Neuron (in vitro differentiated cells): Measurements from ENCODE around the gene CBR1.
"Not testable (repeated sequence)": the region's sequence is repeated elsewhere in the genome, so short reads cannot be mapped to it uniquely, and the experiment has no call there.

Source experiments
- H2AFZ ChIP-seq: one replicate; pipeline ENCODE4 v1.6.1; 2013; ENCODE audit warnings: low read depth, mild to moderate bottlenecking, inconsistent platforms, low read length, moderate library complexity
- H3K27me3 ChIP-seq: one replicate; pipeline ENCODE4 v1.6.1; 2013; ENCODE audit warnings: low read length; ENCODE audit not compliant: insufficient read depth
- H3K36me3 ChIP-seq: one replicate; pipeline ENCODE4 v1.6.1; 2013; ENCODE audit warnings: low read length; ENCODE audit not compliant: insufficient read depth
- H3K4me1 ChIP-seq: one replicate; pipeline ENCODE4 v1.6.1; 2013; ENCODE audit warnings: low read length; ENCODE audit not compliant: insufficient read depth
- H3K4me3 ChIP-seq: 2 replicates; pipeline ENCODE4 v1.5.1; 2013; ENCODE audit warnings: mild to moderate bottlenecking, low read length, moderate library complexity
- H3K9me3 ChIP-seq: one replicate; pipeline ENCODE4 v1.6.1; 2013; ENCODE audit warnings: low read length

Gene CBR1

DNA sequence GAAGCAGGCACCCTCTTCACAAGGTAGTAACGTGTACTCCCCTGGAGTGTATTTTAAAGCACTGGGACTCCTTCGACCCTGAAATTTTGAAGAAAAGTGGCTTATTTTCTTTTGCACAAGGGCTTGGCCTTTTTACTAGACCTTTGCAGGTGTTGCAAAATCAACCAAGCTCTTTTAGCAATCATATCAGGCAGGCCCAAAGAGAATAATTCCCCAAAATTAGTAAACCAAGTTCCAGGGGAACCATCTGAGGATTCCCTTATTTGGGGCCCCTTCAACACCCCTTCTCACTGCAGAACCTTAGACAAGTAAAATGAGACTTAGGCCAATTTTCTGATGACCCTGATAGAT lies 28.3 kb downstream of the CBR1 start:
- Histone ChIP-seq H2AFZ (no peak overlapping the region), H3K36me3 (no peaks in the 10 kb centered on the region), H3K4me1 (no peaks in the 10 kb centered on the region), H3K4me3 (no peak overlapping the region), H3K9me3 (peaks cover 5% of the 10 kb centered on the region), H3K27me3 (peaks cover 5% of the 10 kb centered on the region)

DNA sequence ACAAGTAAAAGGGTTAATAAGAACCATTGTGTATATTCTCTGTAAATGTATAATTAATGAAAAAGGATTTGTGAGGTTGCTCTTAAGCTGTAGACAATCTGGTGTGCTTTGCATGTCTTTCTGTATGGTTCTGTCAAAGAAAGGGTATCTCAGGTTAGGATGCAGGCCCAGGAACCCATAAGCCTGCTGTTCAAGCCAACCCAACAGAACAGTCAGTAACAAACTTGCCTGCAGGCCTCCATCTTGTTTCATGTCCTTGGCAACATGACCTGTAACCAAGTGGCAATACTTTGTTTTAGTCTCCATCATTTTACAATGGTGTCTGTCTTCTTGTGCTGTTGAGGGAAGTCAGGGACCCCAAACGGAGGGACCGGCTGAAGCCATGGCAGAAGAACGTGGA lies 29.2 kb downstream of the CBR1 start:
- Histone ChIP-seq H3K9me3 (peaks cover under 1% of the 10 kb centered on the region), H3K4me1 (no peaks in the 10 kb centered on the region), H3K4me3 (no peak overlapping the region), H2AFZ (no peak overlapping the region), H3K27me3 (peaks cover 5% of the 10 kb centered on the region), H3K36me3 (no peaks in the 10 kb centered on the region)

DNA sequence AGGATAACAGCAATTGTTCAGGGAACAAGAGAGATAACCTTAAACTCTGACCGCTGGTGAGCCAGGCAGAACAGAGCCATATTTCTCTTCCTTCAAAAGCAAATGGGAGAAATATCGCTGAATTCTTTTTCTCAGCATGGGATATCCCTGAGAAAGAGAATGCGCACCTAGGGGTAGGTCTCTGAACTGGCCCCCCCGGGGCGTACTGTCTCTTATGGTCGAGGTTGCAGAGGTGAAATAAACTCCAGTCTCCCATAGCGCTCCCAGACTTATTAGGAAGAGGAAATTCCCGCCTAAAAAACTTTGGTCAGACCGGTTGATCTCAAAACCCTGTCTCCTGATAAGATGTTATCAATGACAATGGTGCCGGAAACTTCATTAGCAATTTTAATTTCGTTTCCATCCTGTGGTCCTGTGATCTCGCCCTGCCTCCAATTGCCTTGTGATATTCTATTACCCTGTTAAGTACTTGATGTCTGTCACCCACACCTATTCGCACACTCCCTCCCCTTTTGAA lies 29.9 kb downstream of the CBR1 start:
- not testable (repeated sequence) for H3K36me3 ChIP-seq, H2AFZ ChIP-seq, H3K4me1 ChIP-seq, H3K9me3 ChIP-seq, H3K27me3 ChIP-seq, H3K4me3 ChIP-seq

GRCh38 chr21:36100971-36101641 lies 31.3 kb downstream of the CBR1 start:
- H3K27me3 ChIP-seq, result peaks cover 8% of the 10 kb centered on the region
- H3K36me3 ChIP-seq, result no peaks in the 10 kb centered on the region
- H3K4me3 ChIP-seq, result no peak overlapping the region
- H2AFZ ChIP-seq, result no peak overlapping the region
- H3K4me1 ChIP-seq, result no peaks in the 10 kb centered on the region
- H3K9me3 ChIP-seq, result no peaks in the 10 kb centered on the region

GRCh38 chr21:36103434-36103833 lies 33.6 kb downstream of the CBR1 start:
- H3K36me3 ChIP-seq, result no peaks in the 10 kb centered on the region
- no peaks in the 10 kb centered on the region for H3K9me3 ChIP-seq
- H3K4me3 ChIP-seq, result no peak overlapping the region
- H3K4me1 ChIP-seq, result no peaks in the 10 kb centered on the region
- peaks cover 13% of the 10 kb centered on the region for H3K27me3 ChIP-seq
- no peak overlapping the region for H2AFZ ChIP-seq

GRCh38 chr21:36104317-36105300 lies 34.8 kb downstream of the CBR1 start:
- H3K9me3 ChIP-seq, result no peaks in the 10 kb centered on the region
- peaks cover 10% of the 10 kb centered on the region for H3K27me3 ChIP-seq
- no peaks in the 10 kb centered on the region for H3K36me3 ChIP-seq
- no peak overlapping the region for H3K4me3 ChIP-seq
- no peak overlapping the region for H2AFZ ChIP-seq
- H3K4me1 ChIP-seq, result no peaks in the 10 kb centered on the region

GRCh38 chr21:36105327-36105842 lies 35.6 kb downstream of the CBR1 start:
- Histone ChIP-seq H3K27me3 (peaks cover 10% of the 10 kb centered on the region), H3K36me3 (no peaks in the 10 kb centered on the region), H2AFZ (no peak overlapping the region), H3K4me1 (no peaks in the 10 kb centered on the region), H3K9me3 (no peaks in the 10 kb centered on the region), H3K4me3 (no peak overlapping the region)

DNA sequence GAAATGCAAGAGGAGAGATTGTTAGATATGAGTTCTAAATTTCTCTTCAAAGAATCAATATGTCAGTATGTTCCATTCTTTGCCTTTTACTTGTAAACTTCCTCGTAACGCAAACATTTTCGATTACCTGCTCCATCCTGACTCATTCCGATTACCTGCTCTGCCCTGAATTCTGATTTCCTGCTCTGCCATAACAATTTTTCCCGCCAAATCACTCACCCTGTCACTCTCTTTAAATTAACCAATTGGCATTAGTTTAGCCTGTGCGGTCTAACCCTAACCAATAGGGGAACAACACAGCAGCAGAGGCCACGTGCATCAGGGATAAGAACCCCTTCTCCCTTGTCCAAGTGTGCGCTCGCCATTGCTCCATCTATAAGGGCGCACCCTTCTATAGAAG lies 40.0 kb downstream of the CBR1 start:
- H3K9me3 ChIP-seq, result no peaks in the 10 kb centered on the region
- no peak overlapping the region for H2AFZ ChIP-seq
- no peaks in the 10 kb centered on the region for H3K4me1 ChIP-seq
- no peak overlapping the region for H3K4me3 ChIP-seq
- H3K27me3 ChIP-seq, result peaks cover 16% of the 10 kb centered on the region
- H3K36me3 ChIP-seq, result no peaks in the 10 kb centered on the region

- no peaks in the 10 kb centered on the region for H3K36me3 ChIP-seq
- H3K9me3 ChIP-seq, result no peaks in the 10 kb centered on the region
- no peak overlapping the region for H2AFZ ChIP-seq
- no peak overlapping the region for H3K4me3 ChIP-seq
- peaks cover 14% of the 10 kb centered on the region for H3K27me3 ChIP-seq
- H3K4me1 ChIP-seq, result no peaks in the 10 kb centered on the region
Measured at GRCh38 chr21:36111238-36111637, 41.4 kb downstream of the CBR1 start.

DNA sequence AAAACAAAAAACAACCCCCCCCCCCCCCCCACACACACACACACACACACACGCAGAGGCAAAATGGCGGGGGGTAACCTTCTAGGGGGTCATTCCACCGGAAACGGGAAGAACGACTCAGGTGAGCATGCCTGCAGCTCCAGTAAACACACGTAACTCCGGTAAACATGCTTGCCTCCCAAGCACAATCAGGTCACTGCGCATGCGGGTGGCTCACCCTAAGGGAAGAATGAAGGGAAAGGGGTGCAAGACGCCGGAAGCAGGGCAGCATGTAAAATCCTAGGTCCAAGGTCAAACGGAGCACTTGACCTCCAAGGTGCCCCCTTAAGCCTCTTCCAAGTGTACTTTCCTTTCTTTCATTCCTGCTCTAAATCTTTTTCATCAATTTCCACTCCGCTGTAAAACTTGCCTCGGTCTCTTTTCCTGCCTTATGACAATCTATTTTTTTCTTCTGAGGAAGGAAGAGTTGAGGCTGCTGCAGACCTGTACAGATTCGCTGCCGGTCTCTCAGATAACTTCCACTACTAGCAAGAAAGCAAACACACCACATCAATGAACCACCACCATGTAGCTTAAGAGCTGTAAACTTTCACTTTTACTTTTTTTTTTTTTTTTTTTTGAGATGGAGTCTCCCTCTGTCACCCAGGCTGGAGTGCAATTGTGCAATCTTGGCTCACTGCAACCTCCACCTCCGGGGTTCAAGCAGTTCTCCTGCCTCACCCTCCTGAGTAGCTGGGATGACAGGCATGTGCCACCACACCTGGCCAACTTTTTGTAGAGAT lies 44.0 kb downstream of the CBR1 start:
- H3K4me1 ChIP-seq, result no peaks in the 10 kb centered on the region
- no peaks in the 10 kb centered on the region for H3K36me3 ChIP-seq
- no peak overlapping the region for H3K4me3 ChIP-seq

GRCh38 chr21:36115138-36115730 lies 45.4 kb downstream of the CBR1 start:
- H3K36me3 ChIP-seq, result no peaks in the 10 kb centered on the region
- H3K4me1 ChIP-seq, result no peaks in the 10 kb centered on the region
- no peak overlapping the region for H2AFZ ChIP-seq
- no peaks in the 10 kb centered on the region for H3K9me3 ChIP-seq
- peaks cover 8% of the 10 kb centered on the region for H3K27me3 ChIP-seq
- no peak overlapping the region for H3K4me3 ChIP-seq

More for the DNA sequence above, 44.0 kb downstream of the CBR1 start:
- H2AFZ ChIP-seq, result no peak overlapping the region
- H3K9me3 ChIP-seq, result no peaks in the 10 kb centered on the region
- H3K27me3 ChIP-seq, result peaks cover 8% of the 10 kb centered on the region

GRCh38 chr21:36117286-36117741 lies 47.5 kb downstream of the CBR1 start:
- no peaks in the 10 kb centered on the region for H3K9me3 ChIP-seq

More at GRCh38 chr21:36117286-36117741, 47.5 kb downstream of the CBR1 start:
- Histone ChIP-seq H3K4me1 (no peaks in the 10 kb centered on the region), H3K4me3 (no peak overlapping the region), H2AFZ (no peak overlapping the region), H3K27me3 (peaks cover 4% of the 10 kb centered on the region), H3K36me3 (no peaks in the 10 kb centered on the region)
